Activated CD4-positive, CD25-positive, alpha-beta regulatory T cell treated with anti-CD3 and anti-CD28 coated beads, Interleukin-2, amount 50 U/mL, for 16 hours (primary cell): ENCODE measurements around the gene CCL19.

ENCODE experiments used
- DNase-seq: peaks from one replicate; pipeline ENCODE4 v3.0.0-alpha.2; 2020; ENCODE audit warnings: low read depth, low spot score

The CCL19 gene

GRCh38 chr9:34694811-34695210, 3.7 kb upstream of the CCL19 start:
- no peak for DNase-seq

DNA sequence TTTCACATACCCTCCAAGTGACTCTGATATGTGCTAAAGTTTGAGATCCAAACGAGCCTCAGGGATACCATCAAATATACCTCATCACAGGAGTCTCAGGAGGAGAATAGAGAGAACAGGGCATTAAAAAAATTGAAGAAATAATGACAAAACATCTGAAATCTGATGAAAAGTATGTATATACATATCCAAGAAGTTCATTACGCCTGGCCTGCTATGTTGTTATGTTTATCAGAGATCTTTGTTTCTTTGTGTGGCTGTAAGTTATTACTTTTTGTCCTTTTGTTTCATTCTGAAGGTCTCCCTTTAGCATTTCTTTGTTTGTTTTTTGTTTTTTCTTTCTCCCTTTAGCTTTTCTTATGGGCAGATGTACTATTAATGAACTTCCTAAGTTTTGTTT, 2.5 kb upstream of the CCL19 start:
- no peak for DNase-seq

- no peak for DNase-seq
These were observed 850 bp upstream of the CCL19 start for GRCh38 chr9:34691936-34692315.

GRCh38 chr9:34689512-34689911, 1.6 kb downstream of the CCL19 start:
- DNase-seq: no peak

DNA sequence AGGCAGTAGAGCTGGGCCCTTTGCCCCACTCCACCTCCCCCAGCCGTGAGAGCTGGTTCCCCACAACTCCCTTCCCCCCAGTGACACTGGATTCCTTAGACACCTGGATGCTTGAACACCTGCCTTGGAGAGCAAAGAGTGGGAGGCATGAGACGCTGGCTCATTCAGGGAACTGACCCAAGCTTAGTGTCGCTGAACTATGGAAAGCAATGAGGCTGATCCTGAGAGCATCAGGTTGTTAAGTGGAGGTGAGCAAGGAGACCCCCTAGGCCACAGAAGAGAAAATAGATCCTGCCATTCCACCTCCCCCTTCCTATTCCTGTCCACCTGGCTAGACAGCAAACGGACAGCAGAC, 2.0 kb downstream of the CCL19 start:
- DNase-seq: no peak

- DNase-seq: no peak
These were observed 2.6 kb downstream of the CCL19 start for GRCh38 chr9:34688329-34689115.

DNA sequence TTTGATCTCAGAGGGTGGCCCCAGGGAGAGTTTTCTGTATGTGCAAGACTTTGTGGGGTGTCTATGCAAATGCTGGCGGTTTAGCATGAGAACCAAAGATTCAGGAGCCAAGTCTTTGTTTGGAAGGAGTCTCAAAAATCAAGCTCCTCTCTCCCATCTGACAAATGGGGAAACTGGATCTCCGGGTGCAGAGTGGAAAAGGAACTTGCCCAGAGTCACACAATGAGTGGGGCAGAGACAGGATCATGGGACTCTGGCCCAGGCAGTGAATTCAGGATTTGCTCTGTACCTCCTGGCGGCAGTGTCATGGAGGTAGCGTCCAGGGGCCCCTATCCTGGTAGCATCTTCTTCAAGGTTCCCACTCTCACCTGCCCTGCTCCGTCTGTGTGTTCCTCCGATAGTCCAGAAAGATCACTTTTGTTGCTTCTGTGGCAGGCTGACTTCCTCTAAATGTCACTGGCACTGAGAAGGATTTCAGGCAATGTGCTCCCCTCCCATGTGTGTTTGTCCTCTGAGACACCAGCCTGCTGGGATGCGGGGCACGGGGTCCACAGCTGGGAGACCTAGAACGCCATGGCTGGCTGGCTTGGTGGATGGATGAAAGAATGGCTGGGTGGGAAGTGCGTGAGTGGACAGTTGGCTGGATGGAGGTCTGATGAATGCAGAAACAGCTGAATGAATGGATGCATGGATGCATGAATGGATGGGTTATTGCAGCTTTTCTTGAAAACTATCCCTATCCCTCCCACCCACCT, 3.6 kb downstream of the CCL19 start:
- no peak for DNase-seq

GRCh38 chr9:34686732-34687131, 4.3 kb downstream of the CCL19 start:
- DNase-seq: no peak

GRCh38 chr9:34686231-34686630, 4.8 kb downstream of the CCL19 start:
- no peak for DNase-seq

DNA sequence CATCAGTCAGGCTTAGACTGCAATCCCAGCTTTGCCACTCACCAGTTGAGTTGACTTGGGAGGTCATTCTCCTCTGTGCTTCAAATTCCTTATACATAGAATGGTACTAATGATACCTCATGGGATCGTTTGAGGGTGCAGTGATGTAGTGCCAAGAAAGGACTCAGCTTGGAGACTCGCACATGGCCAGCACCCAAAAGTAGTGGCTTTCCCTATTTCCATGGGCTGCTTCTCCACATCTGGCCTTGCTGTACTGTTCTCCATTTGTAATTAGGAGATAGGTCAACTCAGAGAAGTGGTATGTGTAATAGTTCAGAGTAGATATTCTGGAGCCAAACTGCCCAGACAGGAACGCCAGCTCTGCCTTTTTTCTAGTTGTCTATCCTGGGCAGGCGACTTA, 5.5 kb downstream of the CCL19 start:
- no peak for DNase-seq

GRCh38 chr9:34684816-34685215, 6.3 kb downstream of the CCL19 start:
- no peak for DNase-seq

- no peak for DNase-seq
These were observed 6.9 kb downstream of the CCL19 start for GRCh38 chr9:34684145-34684544.

DNA sequence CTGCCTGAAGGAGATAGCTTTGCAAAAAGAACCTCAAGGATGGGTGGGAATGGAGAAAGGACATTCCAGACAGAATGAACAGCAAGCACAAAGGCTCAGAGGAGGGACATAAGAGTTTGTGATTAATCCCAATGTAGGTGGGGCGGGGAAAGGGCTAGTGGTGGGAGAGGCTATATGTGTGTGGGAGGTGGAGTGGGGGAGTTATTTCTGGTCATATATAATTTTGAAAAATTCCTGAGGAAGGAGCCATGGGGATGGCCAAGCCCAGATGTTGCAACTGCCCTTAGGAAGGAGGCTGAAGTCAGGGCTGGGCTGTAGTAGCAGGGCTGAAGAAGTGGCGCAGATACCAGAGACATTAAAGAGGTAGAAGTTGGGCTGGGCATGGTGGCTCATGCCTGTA, 15.2 kb downstream of the CCL19 start:
- DNase-seq: no peak

DNA sequence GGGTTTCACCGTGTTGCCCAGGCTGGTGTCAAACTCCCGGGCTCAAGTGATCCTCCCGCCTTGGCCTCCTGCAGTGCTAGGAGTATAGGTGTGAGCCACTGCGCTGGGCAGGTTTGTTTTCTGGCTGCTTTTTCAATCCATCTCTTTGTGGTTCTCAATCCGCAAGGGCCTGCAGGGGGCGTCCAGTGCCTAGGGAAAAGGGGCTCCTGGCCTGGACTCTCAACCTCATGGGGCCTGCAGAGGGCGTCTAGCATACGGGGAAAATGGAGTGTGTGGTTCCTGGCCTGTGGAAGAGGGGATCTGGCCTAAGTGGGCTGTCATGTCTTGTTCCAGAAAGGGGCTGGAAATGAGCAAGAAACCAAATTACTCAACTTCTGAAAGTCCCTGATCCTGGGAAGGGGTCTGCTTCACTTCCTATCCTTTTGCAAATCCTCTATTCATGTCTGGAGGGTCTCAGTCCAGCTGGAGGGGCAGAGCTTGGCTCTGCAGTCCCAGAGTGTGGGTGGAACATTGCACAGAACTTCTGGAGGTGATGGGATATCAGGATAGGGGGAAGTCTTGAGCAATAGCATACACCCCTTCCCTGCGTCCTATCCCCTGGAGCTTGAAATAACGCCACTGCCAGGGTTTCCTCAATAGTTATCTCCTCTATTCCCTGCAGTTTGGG, 15.9 kb downstream of the CCL19 start:
- DNase-seq: no peak

DNA sequence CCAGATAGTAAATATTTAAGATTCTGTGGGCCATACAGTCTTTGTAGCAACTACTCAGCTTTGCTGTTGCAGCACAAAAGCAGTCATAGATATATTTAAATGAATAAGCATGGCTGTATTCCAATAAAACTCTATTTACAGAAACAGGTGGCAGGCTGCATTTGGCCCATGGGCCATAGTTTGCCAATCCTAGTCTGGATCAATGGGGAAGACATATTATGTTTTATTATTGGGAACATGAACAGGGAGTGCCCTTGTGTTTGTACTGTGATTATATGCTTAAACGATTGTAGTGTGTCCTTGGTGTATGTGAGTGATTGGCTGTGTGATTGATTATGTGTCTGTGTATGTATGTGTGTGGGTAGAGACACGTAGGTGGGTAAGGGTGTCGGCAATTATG, 16.6 kb downstream of the CCL19 start:
- no peak for DNase-seq

DNA sequence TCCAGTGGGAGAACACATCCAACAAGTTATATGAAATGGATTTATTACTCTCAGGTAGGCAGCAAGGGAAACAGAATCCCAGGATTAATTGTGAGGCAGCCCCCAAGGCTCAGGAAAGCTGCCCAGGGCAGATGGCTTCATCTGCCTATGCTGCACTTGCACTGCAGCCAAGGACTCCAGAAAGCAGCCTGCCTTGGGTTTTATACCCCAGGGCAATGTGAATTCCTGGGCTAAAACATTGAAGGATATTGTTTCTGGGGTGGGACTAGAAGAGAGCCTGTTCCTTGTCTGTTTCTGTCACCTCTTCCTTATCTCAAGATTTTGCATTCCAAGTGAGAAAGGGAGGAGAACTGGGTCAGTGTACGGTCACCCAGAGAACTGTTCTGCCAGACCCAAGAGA, 19.8 kb downstream of the CCL19 start:
- DNase-seq: no peak

DNA sequence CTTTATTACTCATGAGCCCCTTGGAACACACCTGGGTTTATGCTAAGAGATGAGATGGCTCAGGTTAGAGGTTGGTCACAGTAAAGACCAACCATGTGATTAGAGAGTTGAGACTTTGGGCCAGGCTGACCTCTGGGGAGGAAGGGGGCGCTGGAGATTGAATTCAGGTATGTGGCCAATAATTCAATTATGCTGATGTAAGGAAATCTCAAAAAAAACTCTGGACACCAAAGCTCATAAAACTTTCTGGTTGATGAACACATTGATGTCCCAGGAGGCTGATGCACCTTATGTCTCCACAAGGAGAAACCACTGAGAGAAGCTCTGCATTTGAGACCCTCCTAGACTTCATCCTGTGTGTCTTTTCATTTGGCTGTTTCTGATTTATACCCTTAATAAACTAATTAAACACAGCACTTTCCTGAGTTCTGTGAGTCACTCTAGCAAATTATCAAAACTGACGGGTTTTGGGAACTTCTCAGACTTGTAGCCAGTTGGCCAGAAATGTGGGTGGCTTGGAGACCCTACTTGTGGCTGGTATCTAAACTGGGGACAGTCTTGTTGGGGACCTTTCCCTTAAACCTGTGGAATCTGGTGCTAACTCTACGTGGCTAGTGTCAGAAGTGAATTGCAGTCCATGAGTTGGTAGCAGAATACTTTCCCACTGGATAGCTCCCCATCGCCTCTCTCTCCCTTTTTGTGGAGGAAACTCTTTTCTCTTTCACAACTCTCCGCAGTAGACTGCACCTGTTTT, 21.1 kb downstream of the CCL19 start:
- DNase-seq: no peak

- DNase-seq: peak; percentile 81
These were observed 25.5 kb downstream of the CCL19 start for GRCh38 chr9:34665381-34666250.

GRCh38 chr9:34665067-34665380, 26.1 kb downstream of the CCL19 start:
- no peak for DNase-seq

DNA sequence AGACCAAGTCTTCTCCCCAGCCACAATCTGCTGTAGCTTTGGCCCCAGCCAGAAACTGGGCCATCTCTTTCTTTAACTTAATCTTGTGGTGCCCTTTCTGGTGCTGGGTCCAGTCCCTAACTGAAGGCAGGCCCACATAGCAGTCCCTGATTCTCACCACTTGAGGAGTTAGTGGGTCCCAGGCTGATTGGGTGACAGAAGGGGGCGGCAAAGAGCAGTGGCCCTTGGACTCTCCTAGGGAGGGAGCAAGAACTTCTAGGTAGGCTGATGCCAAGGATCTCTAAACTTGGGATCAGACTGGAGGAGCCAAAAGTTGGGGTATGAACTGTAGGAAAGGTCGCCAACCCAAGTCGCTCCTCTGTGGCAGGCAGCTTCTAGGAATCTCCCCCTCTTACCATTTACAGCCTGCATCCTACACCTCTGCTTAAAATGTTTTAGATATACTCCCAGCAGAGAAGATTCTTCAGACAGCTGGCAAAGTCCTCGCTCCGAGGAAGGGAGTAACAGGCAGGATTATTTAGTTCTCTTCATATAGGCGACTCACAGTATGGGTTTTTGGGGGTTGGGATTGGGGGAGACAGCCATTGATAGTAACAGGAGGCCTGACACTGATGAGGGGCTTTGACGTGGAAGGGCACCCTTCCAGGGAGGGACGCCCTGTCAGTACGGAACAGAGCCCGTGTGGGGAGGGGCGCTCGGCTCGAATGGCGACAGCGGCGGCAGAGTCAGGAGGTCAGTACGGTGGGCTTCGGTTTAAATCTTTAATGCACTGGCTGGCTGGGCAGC, 26.6 kb downstream of the CCL19 start:
- peak; percentile 50 for DNase-seq

- no peak for DNase-seq
These were observed 27.8 kb downstream of the CCL19 start for GRCh38 chr9:34663303-34663605.
